IMR-90 (cell line): ENCODE data around the gene SLC6A2. TPM values are rescaled to one million over a fixed set of nuclear protein-coding genes. Genes with fewer than 3 reads are reported as not detected.

Experiments used
- ATAC-seq: fragments of 200-7000 bp; cut with Tn5 transposase; 2 replicates; pipeline ENCODE4 v1.9.1; 2020; ENCODE audit warnings: low read depth, mild to moderate bottlenecking, moderate library complexity
- BruUV-seq: library from RNA; stranded (reverse); fragments of 400-500 nt; replicated peaks from 2 replicates; lab custom pipeline; 2021; lab: Mats Ljungman, UMichigan
- CTCF ChIA-PET: fragments of 300-600 bp; formaldehyde crosslinking; extraction: SDS; loops from one replicate; lab custom pipeline; 2021; ENCODE audit warnings: antibody characterized with exemption; lab: Yijun Ruan, JAX
- POLR2A ChIA-PET: fragments of 300-600 bp; sonication (Branson Sonifier 250); formaldehyde crosslinking; loops from one replicate; lab custom pipeline; 2022; ENCODE audit warnings: antibody characterized with exemption; ENCODE audit not compliant: unreplicated experiment; lab: Charles Lee
- DNase-seq: peaks from one replicate; pipeline ENCODE4 v3.0.0; 2013
- H2AFZ ChIP-seq: replicated peaks from 2 replicates; pipeline ENCODE3; 2013; ENCODE audit warnings: low read length, mild to moderate bottlenecking; ENCODE audit not compliant: poor library complexity
- H2AK5ac ChIP-seq: 2 replicates; pipeline ENCODE4 v1.6.1; 2013; ENCODE audit warnings: low read depth, low read length, inconsistent platforms
- H2AK9ac ChIP-seq: replicated peaks from 2 replicates; pipeline ENCODE3; 2013; ENCODE audit warnings: mild to moderate bottlenecking, low read depth, low read length, moderate library complexity; ENCODE audit not compliant: poor library complexity
- H2BK120ac ChIP-seq: 2 replicates; pipeline ENCODE4 v1.6.1; 2013; ENCODE audit warnings: low read depth, low read length, inconsistent platforms
- H2BK15ac ChIP-seq: 3 replicates; pipeline ENCODE4 v1.6.1; 2013; ENCODE audit warnings: low read depth, low read length, inconsistent platforms
- H2BK20ac ChIP-seq: 2 replicates; pipeline ENCODE4 v1.6.1; 2013; ENCODE audit warnings: low read depth, mild to moderate bottlenecking, inconsistent platforms, low read length, moderate library complexity
- H2BK5ac ChIP-seq: 2 replicates; pipeline ENCODE4 v1.6.1; 2013; ENCODE audit warnings: mild to moderate bottlenecking, low read depth, low read length, inconsistent platforms; ENCODE audit not compliant: poor library complexity, severe bottlenecking
- H3K14ac ChIP-seq: replicated peaks from 2 replicates; pipeline ENCODE4 v1.6.1; 2013; ENCODE audit warnings: low read depth, low read length, inconsistent platforms
- H3K18ac ChIP-seq: 2 replicates; pipeline ENCODE4 v1.6.1; 2013; ENCODE audit warnings: low read depth, low read length, control low read depth
- H3K23ac ChIP-seq: 2 replicates; pipeline ENCODE4 v1.6.1; 2013; ENCODE audit warnings: low read depth, low read length, inconsistent platforms
- H3K27ac ChIP-seq: 2 replicates; pipeline ENCODE4 v1.5.1; 2013; ENCODE audit warnings: mild to moderate bottlenecking, control low read depth, low read length; ENCODE audit not compliant: insufficient read depth
- H3K27me3 ChIP-seq: 2 replicates; pipeline ENCODE4 v1.6.1; 2013; ENCODE audit warnings: low read length; ENCODE audit not compliant: control insufficient read depth, insufficient read depth
- H3K36me3 ChIP-seq: 2 replicates; pipeline ENCODE4 v1.6.1; 2013; ENCODE audit warnings: low read length, mixed read lengths; ENCODE audit not compliant: control insufficient read depth, insufficient read depth
- H3K4ac ChIP-seq: 2 replicates; pipeline ENCODE4 v1.6.1; 2013; ENCODE audit warnings: low read depth, low read length, inconsistent platforms
- H3K4me1 ChIP-seq: 2 replicates; pipeline ENCODE4 v1.6.1; 2013; ENCODE audit warnings: low read length, mixed read lengths; ENCODE audit not compliant: control insufficient read depth, insufficient read depth
- H3K4me2 ChIP-seq: 2 replicates; pipeline ENCODE4 v1.6.1; 2013; ENCODE audit warnings: low read depth, mild to moderate bottlenecking, control low read depth, low read length, moderate library complexity
- H3K4me3 ChIP-seq: 2 replicates; pipeline ENCODE4 v1.5.1; 2013; ENCODE audit warnings: low read depth, mild to moderate bottlenecking, control low read depth, low read length, moderate library complexity; ENCODE audit not compliant: insufficient read depth
- H3K56ac ChIP-seq: 2 replicates; pipeline ENCODE4 v1.6.1; 2013; ENCODE audit warnings: low read length, inconsistent platforms; ENCODE audit not compliant: insufficient read depth; ENCODE audit errors: extremely low read depth
- H3K79me1 ChIP-seq, 2 experiments: 2 replicates each; pipeline ENCODE4 v1.6.1; 2013; ENCODE audit warnings: low read length in 2 of 2, inconsistent platforms in 1 of 2, low read depth in 1 of 2
- H3K9ac ChIP-seq: 2 replicates; pipeline ENCODE4 v1.6.1; 2013; ENCODE audit warnings: low read depth, low read length, control low read depth
- H3K9me1 ChIP-seq: 2 replicates; pipeline ENCODE4 v1.6.1; 2013; ENCODE audit warnings: low read length, inconsistent platforms; ENCODE audit not compliant: insufficient read depth
- H3K9me3 ChIP-seq: 2 replicates; pipeline ENCODE4 v1.6.1; 2013; ENCODE audit warnings: low read length; ENCODE audit not compliant: control insufficient read depth, insufficient read depth
- H4K20me1 ChIP-seq: 2 replicates; pipeline ENCODE4 v1.6.1; 2013; ENCODE audit warnings: low read length, inconsistent platforms; ENCODE audit not compliant: insufficient read depth
- H4K5ac ChIP-seq: 2 replicates; pipeline ENCODE4 v1.6.1; 2013; ENCODE audit warnings: mild to moderate bottlenecking, low read depth, low read length, control low read depth
- H4K8ac ChIP-seq, 2 experiments: 2 replicates each; pipeline ENCODE4 v1.6.1; 2013; ENCODE audit warnings: low read depth in 2 of 2, low read length in 2 of 2, control low read depth in 1 of 2, inconsistent platforms in 1 of 2
- H4K91ac ChIP-seq: 2 replicates; pipeline ENCODE4 v1.6.1; 2013; ENCODE audit warnings: low read depth, low read length, inconsistent platforms; ENCODE audit not compliant: insufficient read depth
- BHLHE40 ChIP-seq: fragments of 150-350 bp; IDR thresholded peaks from 2 replicates; pipeline ENCODE4 v1.6.1; 2016; ENCODE audit warnings: mild to moderate bottlenecking, low read depth, low read length
- CEBPB ChIP-seq: IDR thresholded peaks from 2 replicates; pipeline ENCODE4 v1.6.1; 2012; ENCODE audit warnings: low read depth, low read length, improper control_type of control experiment
- CHD1 ChIP-seq: IDR thresholded peaks from 2 replicates; pipeline ENCODE4 v1.6.1; 2012; ENCODE audit warnings: low read depth, low read length, improper control_type of control experiment
- FOS ChIP-seq: fragments of 150-350 bp; IDR thresholded peaks from 2 replicates; pipeline ENCODE4 v1.6.1; 2016; ENCODE audit warnings: low read depth, low read length
- MAFK ChIP-seq: IDR thresholded peaks from 2 replicates; pipeline ENCODE4 v1.6.1; 2012; ENCODE audit warnings: low read depth, low read length, improper control_type of control experiment
- MAZ ChIP-seq: IDR thresholded peaks from 2 replicates; pipeline ENCODE4 v1.6.1; 2012; ENCODE audit warnings: low read depth, mild to moderate bottlenecking, low read length, improper control_type of control experiment, moderate library complexity, borderline replicate concordance
- MXI1 ChIP-seq: IDR thresholded peaks from 2 replicates; pipeline ENCODE4 v1.6.1; 2012; ENCODE audit warnings: low read depth, mild to moderate bottlenecking, low read length, moderate library complexity, borderline replicate concordance
- NFE2L2 ChIP-seq: fragments of 150-350 bp; IDR thresholded peaks from 2 replicates; pipeline ENCODE4 v1.6.1; 2016; ENCODE audit warnings: low read depth, mild to moderate bottlenecking, low read length
- POLR2A ChIP-seq: IDR thresholded peaks from 2 replicates; pipeline ENCODE4 v1.6.1; 2012; ENCODE audit warnings: mild to moderate bottlenecking, low read depth, low read length
- RAD21 ChIP-seq: IDR thresholded peaks from 2 replicates; pipeline ENCODE4 v1.6.1; 2012; ENCODE audit warnings: low read length, improper control_type of control experiment
- RCOR1 ChIP-seq: IDR thresholded peaks from 2 replicates; pipeline ENCODE4 v1.6.1; 2012; ENCODE audit warnings: mild to moderate bottlenecking, low read length, improper control_type of control experiment; ENCODE audit not compliant: insufficient replicate concordance
- SMC3 ChIP-seq: fragments of 150-350 bp; IDR thresholded peaks from 2 replicates; pipeline ENCODE4 v1.6.1; 2016; ENCODE audit warnings: low read depth, mild to moderate bottlenecking, antibody characterized with exemption, low read length, moderate library complexity
- WGBS, 2 experiments: methylation state at CpG; one replicate each; pipeline versions ENCODE4 v1.1.5 to v1.1.7; 2013; ENCODE audit warnings: missing lambda C conversion rate in 2 of 2; ENCODE audit not compliant: insufficient read length in 1 of 2; ENCODE audit errors: extremely low coverage in 2 of 2; 5-methylcytosine and 5-hydroxymethylcytosine counted together
- dilution Hi-C: fragments of 300-500 bp; cut with HindIII; formaldehyde crosslinking; loops from one replicate; pipeline ENCODE4 v1.14.3; 2018; ENCODE audit warnings: low sequenced_read_pairs; ENCODE audit not compliant: unreplicated experiment
- in situ Hi-C: fragments of 300-500 bp; cut with MboI; formaldehyde crosslinking; loops from 3 replicates; pipeline ENCODE4 v1.14.3; 2019; ENCODE audit warnings: low sequenced_read_pairs, inconsistent platforms, mixed read lengths
- intact Hi-C: fragments of 100-400 bp; cut with micrococcal nuclease; formaldehyde crosslinking; loops from 2 replicates; pipeline ENCODE4 v1.10.0; 2022
- polyA plus RNA-seq, 3 experiments: library from polyadenylated mRNA; depleted of rRNA; stranded (reverse); fragments of >200 nt; gene quantifications; 2 replicates each; pipeline ENCODE4 v1.2.3, GENCODE V29; 2012; ENCODE audit warnings: low replicate concordance in 1 of 3
- total RNA-seq: library from RNA; depleted of rRNA; stranded (reverse); fragments of >200 nt; gene quantifications from 2 replicates; pipeline ENCODE4 v1.2.3, GENCODE V29; 2012
- TF ChIP-seq, protein P1 (sequence below): fragments of 150-350 bp; IDR thresholded peaks from 2 replicates; pipeline ENCODE4 v1.6.1; 2016; ENCODE audit warnings: low read depth, mild to moderate bottlenecking, low read length, moderate library complexity, borderline replicate concordance
- TF ChIP-seq, protein P2 (sequence below): fragments of 150-350 bp; IDR thresholded peaks from 2 replicates; pipeline ENCODE4 v1.6.1; 2017; ENCODE audit warnings: mild to moderate bottlenecking, antibody characterized with exemption, low read length, low read depth
- TF ChIP-seq, protein P3 (sequence below): conservative IDR thresholded peaks from 2 replicates; pipeline ENCODE4 v1.5.1; 2012; ENCODE audit warnings: mild to moderate bottlenecking, low read depth, low read length, improper control_type of control experiment

Gene SLC6A2
- total and polyA plus RNA-seq, 2 of the 4 experiments (the other 2 are of a cell fraction): not detected

DNA sequence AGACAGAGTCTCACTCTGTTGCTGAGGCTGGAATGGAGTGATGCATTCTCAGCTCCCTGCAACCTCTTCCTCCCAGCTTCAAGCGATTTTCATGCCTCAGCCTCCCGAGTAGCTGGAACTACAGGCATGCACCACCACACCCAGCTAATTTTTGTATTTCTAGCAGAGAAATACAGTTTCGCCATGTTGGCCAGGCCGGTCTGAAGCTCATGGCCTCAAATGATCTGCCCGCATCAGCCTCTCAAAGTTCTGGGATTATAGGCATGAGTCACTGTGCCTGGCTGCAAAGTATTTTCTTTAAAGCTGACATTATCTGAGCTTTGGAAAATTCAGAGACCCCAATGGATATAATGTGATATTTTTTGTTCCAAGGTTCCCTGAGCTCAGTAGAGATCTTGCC lies 31.1 kb upstream of the SLC6A2 start:
- Histone ChIP-seq H3K4me2 (no peak overlapping the region), H2BK120ac (no peak overlapping the region), H3K14ac (no peak overlapping the region), H3K9me3 (no peaks in the 10 kb centered on the region), H4K20me1 (no peaks in the 10 kb centered on the region), H3K79me1 (no peaks in the 10 kb centered on the region), H2BK20ac (no peak overlapping the region), H3K4ac (no peak overlapping the region), H3K9me1 (no peaks in the 10 kb centered on the region), H3K27ac (no peak overlapping the region), H2BK5ac (no peak overlapping the region), H3K4me1 (no peaks in the 10 kb centered on the region), H3K27me3 (peaks cover 10% of the 10 kb centered on the region), H2AFZ (no peak overlapping the region), H2AK9ac (no peak overlapping the region), H3K23ac (no peak overlapping the region), H2BK15ac (no peak overlapping the region), H3K4me3 (no peak overlapping the region), H3K9ac (no peak overlapping the region), H4K8ac (no peak overlapping the region), H3K18ac (no peak overlapping the region), H4K5ac (no peak overlapping the region), H4K91ac (no peak overlapping the region), H3K36me3 (no peaks in the 10 kb centered on the region), H3K56ac (no peak overlapping the region), H2AK5ac (no peak overlapping the region)
- intact Hi-C loops: no loop called here
- ChIA-PET POLR2A (no interaction called here), CTCF (no interaction called here)
- BruUV-seq: no TSS peak
- no CpG with 5 or more reads among the region's 5 CpGs for WGBS, 2 experiments
- in situ Hi-C loops: no loop called here
- TF ChIP-seq POLR2A (no peak), FOS (no peak), NFE2L2 (no peak), RCOR1 (no peak), BHLHE40 (no peak), RAD21 (no peak), MAFK (no peak), CHD1 (no peak), SMC3 (no peak), MAZ (no peak), MXI1 (no peak), CEBPB (no peak)
- TF ChIP-seq, protein P1, sequence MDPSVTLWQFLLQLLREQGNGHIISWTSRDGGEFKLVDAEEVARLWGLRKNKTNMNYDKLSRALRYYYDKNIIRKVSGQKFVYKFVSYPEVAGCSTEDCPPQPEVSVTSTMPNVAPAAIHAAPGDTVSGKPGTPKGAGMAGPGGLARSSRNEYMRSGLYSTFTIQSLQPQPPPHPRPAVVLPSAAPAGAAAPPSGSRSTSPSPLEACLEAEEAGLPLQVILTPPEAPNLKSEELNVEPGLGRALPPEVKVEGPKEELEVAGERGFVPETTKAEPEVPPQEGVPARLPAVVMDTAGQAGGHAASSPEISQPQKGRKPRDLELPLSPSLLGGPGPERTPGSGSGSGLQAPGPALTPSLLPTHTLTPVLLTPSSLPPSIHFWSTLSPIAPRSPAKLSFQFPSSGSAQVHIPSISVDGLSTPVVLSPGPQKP: no peak
- TF ChIP-seq, protein P2, sequence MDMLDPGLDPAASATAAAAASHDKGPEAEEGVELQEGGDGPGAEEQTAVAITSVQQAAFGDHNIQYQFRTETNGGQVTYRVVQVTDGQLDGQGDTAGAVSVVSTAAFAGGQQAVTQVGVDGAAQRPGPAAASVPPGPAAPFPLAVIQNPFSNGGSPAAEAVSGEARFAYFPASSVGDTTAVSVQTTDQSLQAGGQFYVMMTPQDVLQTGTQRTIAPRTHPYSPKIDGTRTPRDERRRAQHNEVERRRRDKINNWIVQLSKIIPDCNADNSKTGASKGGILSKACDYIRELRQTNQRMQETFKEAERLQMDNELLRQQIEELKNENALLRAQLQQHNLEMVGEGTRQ: no peak
- TF ChIP-seq, protein P3, sequence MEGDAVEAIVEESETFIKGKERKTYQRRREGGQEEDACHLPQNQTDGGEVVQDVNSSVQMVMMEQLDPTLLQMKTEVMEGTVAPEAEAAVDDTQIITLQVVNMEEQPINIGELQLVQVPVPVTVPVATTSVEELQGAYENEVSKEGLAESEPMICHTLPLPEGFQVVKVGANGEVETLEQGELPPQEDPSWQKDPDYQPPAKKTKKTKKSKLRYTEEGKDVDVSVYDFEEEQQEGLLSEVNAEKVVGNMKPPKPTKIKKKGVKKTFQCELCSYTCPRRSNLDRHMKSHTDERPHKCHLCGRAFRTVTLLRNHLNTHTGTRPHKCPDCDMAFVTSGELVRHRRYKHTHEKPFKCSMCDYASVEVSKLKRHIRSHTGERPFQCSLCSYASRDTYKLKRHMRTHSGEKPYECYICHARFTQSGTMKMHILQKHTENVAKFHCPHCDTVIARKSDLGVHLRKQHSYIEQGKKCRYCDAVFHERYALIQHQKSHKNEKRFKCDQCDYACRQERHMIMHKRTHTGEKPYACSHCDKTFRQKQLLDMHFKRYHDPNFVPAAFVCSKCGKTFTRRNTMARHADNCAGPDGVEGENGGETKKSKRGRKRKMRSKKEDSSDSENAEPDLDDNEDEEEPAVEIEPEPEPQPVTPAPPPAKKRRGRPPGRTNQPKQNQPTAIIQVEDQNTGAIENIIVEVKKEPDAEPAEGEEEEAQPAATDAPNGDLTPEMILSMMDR: no peak
- dilution Hi-C loops: no loop called here
- DNase-seq (no peak), ATAC-seq (no peak)
